ENCODE results near the gene N4BP2.

N4BP2 gene

DNA sequence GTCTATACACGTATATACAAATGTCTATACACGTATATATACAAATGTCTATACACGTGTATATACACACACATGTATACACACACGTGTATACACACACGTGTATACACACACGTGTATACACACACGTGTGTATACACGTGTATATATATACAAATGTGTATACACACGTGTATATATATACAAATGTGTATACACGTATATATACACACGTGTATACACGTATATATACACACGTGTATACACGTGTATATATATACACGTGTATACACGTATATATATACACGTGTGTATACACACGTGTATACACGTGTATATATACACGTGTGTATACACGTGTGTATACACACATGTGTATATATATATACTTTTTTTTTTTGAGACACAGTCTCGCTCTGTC lies 23.9 kb upstream of the N4BP2 start:
- Histone ChIP-seq H3K27ac (ENCODE audit: low read depth, low read length, poor library complexity, severe bottlenecking) (no peak overlapping the region), H3K4me2 (ENCODE audit: low read length) (no peak overlapping the region), H3K79me2 (ENCODE audit: insufficient read depth, low read length) (no peaks in the 10 kb centered on the region), H3K9ac (ENCODE audit: low read length) (no peak overlapping the region), H3K4me3 (ENCODE audit: low read depth, low read length, poor library complexity, severe bottlenecking) (no peak overlapping the region), H3F3A (ENCODE audit: insufficient read depth, low read length) (no peaks in the 10 kb centered on the region), H4K20me1 (ENCODE audit: insufficient read depth, low read length) (no peaks in the 10 kb centered on the region), H2AFZ (ENCODE audit: low read length) (no peak overlapping the region), H3K36me3 (ENCODE audit: insufficient read depth, low read length) (no peaks in the 10 kb centered on the region), H3K4me1 (ENCODE audit: insufficient read depth, low read length, severe bottlenecking) (no peaks in the 10 kb centered on the region), H3K9me3 (ENCODE audit: low read length) (no peaks in the 10 kb centered on the region), H3K9me2 (ENCODE audit: low read depth, low read length) (no peaks in the 10 kb centered on the region), H3K27me3 (ENCODE audit: insufficient read depth, low read length) (no peaks in the 10 kb centered on the region)
- TF ChIP-seq EZH2 (IDR thresholded peaks at IDR 0.05; ENCODE audit: borderline replicate concordance, low read length): no peak
- TF ChIP-seq, protein P1, sequence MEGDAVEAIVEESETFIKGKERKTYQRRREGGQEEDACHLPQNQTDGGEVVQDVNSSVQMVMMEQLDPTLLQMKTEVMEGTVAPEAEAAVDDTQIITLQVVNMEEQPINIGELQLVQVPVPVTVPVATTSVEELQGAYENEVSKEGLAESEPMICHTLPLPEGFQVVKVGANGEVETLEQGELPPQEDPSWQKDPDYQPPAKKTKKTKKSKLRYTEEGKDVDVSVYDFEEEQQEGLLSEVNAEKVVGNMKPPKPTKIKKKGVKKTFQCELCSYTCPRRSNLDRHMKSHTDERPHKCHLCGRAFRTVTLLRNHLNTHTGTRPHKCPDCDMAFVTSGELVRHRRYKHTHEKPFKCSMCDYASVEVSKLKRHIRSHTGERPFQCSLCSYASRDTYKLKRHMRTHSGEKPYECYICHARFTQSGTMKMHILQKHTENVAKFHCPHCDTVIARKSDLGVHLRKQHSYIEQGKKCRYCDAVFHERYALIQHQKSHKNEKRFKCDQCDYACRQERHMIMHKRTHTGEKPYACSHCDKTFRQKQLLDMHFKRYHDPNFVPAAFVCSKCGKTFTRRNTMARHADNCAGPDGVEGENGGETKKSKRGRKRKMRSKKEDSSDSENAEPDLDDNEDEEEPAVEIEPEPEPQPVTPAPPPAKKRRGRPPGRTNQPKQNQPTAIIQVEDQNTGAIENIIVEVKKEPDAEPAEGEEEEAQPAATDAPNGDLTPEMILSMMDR (IDR thresholded peaks at IDR 0.05; ENCODE audit: low read length): no peak

DNA sequence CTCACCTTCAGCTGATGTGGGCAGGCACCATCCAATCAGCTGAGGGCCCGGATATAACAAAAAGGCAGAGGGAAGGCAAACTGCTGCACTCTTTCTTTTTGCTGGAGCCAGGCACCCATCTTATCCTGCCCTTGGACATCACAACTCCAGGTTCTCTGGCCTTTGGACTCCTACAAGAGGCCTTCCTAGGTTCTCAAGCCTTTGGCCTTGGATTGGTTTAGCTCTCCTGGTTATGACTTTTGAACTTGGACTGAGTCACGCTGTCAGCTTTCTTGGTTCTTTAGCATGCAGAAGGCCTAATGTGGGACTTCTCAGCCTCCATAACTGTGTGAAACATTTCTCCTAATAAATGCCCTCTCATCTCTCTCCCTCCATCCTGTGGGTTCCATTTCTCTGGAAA lies 23.0 kb upstream of the N4BP2 start:
- Histone ChIP-seq H3F3A (ENCODE audit: insufficient read depth, low read length) (no peaks in the 10 kb centered on the region), H3K4me2 (ENCODE audit: low read length) (no peak overlapping the region), H3K36me3 (ENCODE audit: insufficient read depth, low read length) (no peaks in the 10 kb centered on the region), H3K9me3 (ENCODE audit: low read length) (no peaks in the 10 kb centered on the region), H3K79me2 (ENCODE audit: insufficient read depth, low read length) (no peaks in the 10 kb centered on the region), H3K9me2 (ENCODE audit: low read depth, low read length) (no peaks in the 10 kb centered on the region), H3K4me3 (ENCODE audit: low read depth, low read length, poor library complexity, severe bottlenecking) (no peak overlapping the region), H3K27ac (ENCODE audit: low read depth, low read length, poor library complexity, severe bottlenecking) (no peak overlapping the region), H3K9ac (ENCODE audit: low read length) (no peak overlapping the region), H2AFZ (ENCODE audit: low read length) (no peak overlapping the region), H3K27me3 (ENCODE audit: insufficient read depth, low read length) (no peaks in the 10 kb centered on the region), H4K20me1 (ENCODE audit: insufficient read depth, low read length) (no peaks in the 10 kb centered on the region), H3K4me1 (ENCODE audit: insufficient read depth, low read length, severe bottlenecking) (no peaks in the 10 kb centered on the region)
- no peak for TF ChIP-seq EZH2 (IDR thresholded peaks at IDR 0.05; ENCODE audit: borderline replicate concordance, low read length)
- TF ChIP-seq, protein P1 (IDR thresholded peaks at IDR 0.05; ENCODE audit: low read length): no peak

DNA sequence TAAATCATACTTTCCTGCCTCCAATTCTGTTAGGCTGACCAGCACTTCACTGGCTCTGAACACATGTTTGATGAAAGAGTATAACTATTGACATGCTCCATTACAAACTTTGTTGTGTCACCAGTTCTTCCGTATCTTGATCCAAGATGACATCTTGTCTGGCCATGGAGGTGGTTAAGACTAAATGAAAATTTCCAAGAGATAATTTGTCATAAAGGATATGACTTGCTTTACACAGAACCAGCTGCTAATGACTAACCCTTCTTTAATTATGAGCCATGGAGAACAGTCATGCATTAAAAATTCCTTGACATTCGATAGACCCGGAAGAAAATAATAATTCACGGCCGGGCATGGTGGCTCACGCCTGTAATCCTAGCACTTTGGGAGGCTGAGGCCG lies 17.7 kb upstream of the N4BP2 start:
- H3K4me3 ChIP-seq (ENCODE audit: low read depth, low read length, poor library complexity, severe bottlenecking): no peak overlapping the region
- no peaks in the 10 kb centered on the region for H3K36me3 ChIP-seq (ENCODE audit: insufficient read depth, low read length)
- no peaks in the 10 kb centered on the region for H3K4me1 ChIP-seq (ENCODE audit: insufficient read depth, low read length, severe bottlenecking)
- no peak overlapping the region for H3K9ac ChIP-seq (ENCODE audit: low read length)
- no peaks in the 10 kb centered on the region for H3K27me3 ChIP-seq (ENCODE audit: insufficient read depth, low read length)
- no peaks in the 10 kb centered on the region for H3K9me3 ChIP-seq (ENCODE audit: low read length)
- H3K4me2 ChIP-seq (ENCODE audit: low read length): no peak overlapping the region
- TF ChIP-seq EZH2 (IDR thresholded peaks at IDR 0.05; ENCODE audit: borderline replicate concordance, low read length): no peak
- TF ChIP-seq, protein P1 (IDR thresholded peaks at IDR 0.05; ENCODE audit: low read length): no peak
- no peaks in the 10 kb centered on the region for H3F3A ChIP-seq (ENCODE audit: insufficient read depth, low read length)
- no peaks in the 10 kb centered on the region for H3K9me2 ChIP-seq (ENCODE audit: low read depth, low read length)
- H4K20me1 ChIP-seq (ENCODE audit: insufficient read depth, low read length): no peaks in the 10 kb centered on the region
- H3K79me2 ChIP-seq (ENCODE audit: insufficient read depth, low read length): no peaks in the 10 kb centered on the region
- H2AFZ ChIP-seq (ENCODE audit: low read length): no peak overlapping the region
- no peak overlapping the region for H3K27ac ChIP-seq (ENCODE audit: low read depth, low read length, poor library complexity, severe bottlenecking)

Data from OCI-LY1 (cell line).